ENCODE results near the gene PWWP2B. TPM values are rescaled to one million over a fixed set of nuclear protein-coding genes. Genes with fewer than 3 reads are reported as not detected.

PWWP2B gene
- total RNA-seq, 1 experiment from 2014 or later: 12.2 TPM

GRCh38 chr10:132384618-132385388 is 12.2 kb upstream of the PWWP2B start:
- POLR2A ChIA-PET: no interaction called here
- no peak for TF ChIP-seq MAX (CRISPR knock-in tag; IDR thresholded peaks at IDR 0.05)
- no peak for TF ChIP-seq NFYB (CRISPR knock-in tag; conservative IDR thresholded peaks at IDR 0.05; ENCODE audit: low read depth)
- H3K9me3 Mint-ChIP-seq: no peaks in the 10 kb centered on the region
- peak overlapping the region; percentile 1 for H3K27ac Mint-ChIP-seq
- H3K4me1 Mint-ChIP-seq: peaks cover 6% of the 10 kb centered on the region
- H3K4me3 Mint-ChIP-seq: no peak overlapping the region
- ATAC-seq (no peak), DNase-seq (ENCODE audit: low spot score) (no peak)
- no peaks in the 10 kb centered on the region; the same call in 1 of the 2 replicates for H3K27me3 Mint-ChIP-seq (ENCODE audit: low read depth)
- CTCF ChIA-PET: interaction anchor here (1.0 to 2.4 kb wide), 3 partner anchors 20 to 68 kb away, joined by 3 to 7 read pairs (median 6); no protein-coding TSS in a partner anchor
- no peaks in the 10 kb centered on the region for H3K36me3 Mint-ChIP-seq

GRCh38 chr10:132385389-132385667 is 11.7 kb upstream of the PWWP2B start:
- TF ChIP-seq ZNF219 (CRISPR knock-in tag; IDR thresholded peaks at IDR 0.05; ENCODE audit: borderline replicate concordance) (no peak), ZNF317 (CRISPR knock-in tag; IDR thresholded peaks at IDR 0.05; ENCODE audit: borderline replicate concordance, low read depth) (no peak), ERG (CRISPR knock-in tag; IDR thresholded peaks at IDR 0.05) (no peak)
- no peak overlapping the region for H3K4me3 Mint-ChIP-seq
- no peaks in the 10 kb centered on the region for H3K9me3 Mint-ChIP-seq
- ChIA-PET CTCF (interaction anchor here (2.4 kb wide), 1 partner anchor 24 kb away, joined by 7 read pairs; no protein-coding TSS in a partner anchor), POLR2A (interaction anchor here (0.5 kb wide), 1 partner anchor 70 kb away, joined by 3 read pairs; no protein-coding TSS in a partner anchor)
- H3K27me3 Mint-ChIP-seq (ENCODE audit: low read depth): no peaks in the 10 kb centered on the region; the same call in 1 of the 2 replicates
- no peak for DNase-seq (ENCODE audit: low spot score)
- H3K27ac Mint-ChIP-seq: peak overlapping the region; percentile 40; the same call in 1 of the 2 replicates
- ATAC-seq: no peak
- peaks cover 6% of the 10 kb centered on the region for H3K4me1 Mint-ChIP-seq
- H3K36me3 Mint-ChIP-seq: no peaks in the 10 kb centered on the region

- ChIA-PET POLR2A (interaction anchor here (0.5 kb wide), 1 partner anchor 70 kb away, joined by 3 read pairs; no protein-coding TSS in a partner anchor), CTCF (interaction anchor here (2.4 kb wide), 1 partner anchor 25 kb away, joined by 7 read pairs; no protein-coding TSS in a partner anchor)
- Mint-ChIP-seq H3K4me3 (no peak overlapping the region), H3K9me3 (no peaks in the 10 kb centered on the region), H3K4me1 (peaks cover 6% of the 10 kb centered on the region), H3K27ac (peak overlapping the region; percentile 40), H3K36me3 (no peaks in the 10 kb centered on the region), H3K27me3 (ENCODE audit: low read depth) (no peaks in the 10 kb centered on the region; the same call in 1 of the 2 replicates)
- ATAC-seq (no peak), DNase-seq (ENCODE audit: low spot score) (no peak)
- no peak for TF ChIP-seq TEAD4 (CRISPR knock-in tag; IDR thresholded peaks at IDR 0.05)
Measured at GRCh38 chr10:132385721-132386418, 11.1 kb upstream of the PWWP2B start.

GRCh38 chr10:132386419-132386831 is 10.6 kb upstream of the PWWP2B start:
- H3K27ac Mint-ChIP-seq: no peak overlapping the region
- no peaks in the 10 kb centered on the region for H3K36me3 Mint-ChIP-seq
- H3K27me3 Mint-ChIP-seq (ENCODE audit: low read depth): no peaks in the 10 kb centered on the region; the same call in 1 of the 2 replicates
- DNase-seq (ENCODE audit: low spot score) (no peak), ATAC-seq (no peak)
- H3K4me3 Mint-ChIP-seq: no peak overlapping the region
- H3K4me1 Mint-ChIP-seq: peaks cover 6% of the 10 kb centered on the region
- no peaks in the 10 kb centered on the region for H3K9me3 Mint-ChIP-seq
- CTCF ChIA-PET: interaction anchor here (2.4 kb wide), 1 partner anchor 26 kb away, joined by 7 read pairs; no protein-coding TSS in a partner anchor
- POLR2A ChIA-PET: no interaction called here
- TF ChIP-seq ZNF219 (CRISPR knock-in tag; IDR thresholded peaks at IDR 0.05; ENCODE audit: borderline replicate concordance) (no peak), AFF4 (CRISPR knock-in tag; IDR thresholded peaks at IDR 0.05; ENCODE audit: borderline replicate concordance) (no peak), FOXP4 (CRISPR knock-in tag; IDR thresholded peaks at IDR 0.05) (no peak), AR (CRISPR knock-in tag; IDR thresholded peaks at IDR 0.05) (no peak), ZSCAN18 (CRISPR knock-in tag; IDR thresholded peaks at IDR 0.05) (no peak), PRRX2 (CRISPR knock-in tag; IDR thresholded peaks at IDR 0.05) (no peak), CBFB (CRISPR knock-in tag; IDR thresholded peaks at IDR 0.05; ENCODE audit: low read depth) (no peak), ZNF423 (CRISPR knock-in tag; IDR thresholded peaks at IDR 0.05) (no peak)

All from WTC11 (cell line).